Vagina (tissue), 2 donors: ENCODE data around the gene POLR3H. TPM values are rescaled to one million over a fixed set of nuclear protein-coding genes. Genes with fewer than 3 reads are reported as not detected.

Source experiments
- DNase-seq, 2 donors: peaks; one replicate each; pipeline ENCODE4 v3.0.0-alpha.2; 2017; ENCODE audit errors: extremely low spot score in 2 of 2
- H3K27ac ChIP-seq: fragments of 200-600 bp; sonication (generic); one replicate; pipeline ENCODE4 v1.5.1; 2019
- H3K27me3 ChIP-seq: fragments of 200-600 bp; sonication (generic); one replicate; pipeline ENCODE4 v1.5.1; 2019
- H3K36me3 ChIP-seq, 2 donors: fragments of 200-600 bp; sonication (generic); one replicate each; pipeline ENCODE4 v1.5.1; 2017 to 2019
- H3K4me1 ChIP-seq: fragments of 200-600 bp; sonication (generic); one replicate; pipeline ENCODE4 v1.5.1; 2019
- H3K4me3 ChIP-seq, 2 donors: fragments of 200-600 bp; sonication (generic); 1 replicate in 1 of 2; 2 replicates in 1 of 2; pipeline ENCODE4 v1.5.1; 2016 to 2019
- H3K9me3 ChIP-seq: fragments of 200-600 bp; sonication (generic); one replicate; pipeline ENCODE4 v1.5.1; 2019
- POLR2A ChIP-seq, 2 donors: fragments of 450-650 bp; IDR thresholded peaks; one replicate each; pipeline ENCODE4 v1.6.1; 2017; ENCODE audit warnings: antibody characterized with exemption in 2 of 2, mild to moderate bottlenecking in 2 of 2, moderate library complexity in 2 of 2
- POLR2AphosphoS5 ChIP-seq, 2 donors: sonication (generic); formaldehyde crosslinking; IDR thresholded peaks; one replicate each; pipeline ENCODE4 v1.9.0; 2017; ENCODE audit warnings: antibody characterized with exemption in 2 of 2, mild to moderate bottlenecking in 2 of 2, low read depth in 1 of 2; ENCODE audit not compliant: insufficient read depth in 1 of 2
- intact Hi-C: fragments of 100-400 bp; cut with DNase I; formaldehyde crosslinking; loops from one replicate; pipeline ENCODE4 v1.15.1; 2023
- total RNA-seq: library from RNA; depleted of rRNA; stranded (reverse); fragments of >200 nt; gene quantifications from one replicate; pipeline ENCODE4 v1.2.3, GENCODE V29; 2016
- TF ChIP-seq, protein P1 (sequence below), 3 experiments: fragments of 450-650 bp in 2 of 3; fragments of 200-600 bp in 1 of 3; sonication (generic) in 1 of 3; IDR thresholded peaks; one replicate each; pipeline ENCODE4 v1.5.1; 2017 to 2019; ENCODE audit warnings: antibody characterized with exemption in 3 of 3, mild to moderate bottlenecking in 2 of 3, moderate library complexity in 2 of 3

The POLR3H gene
- total RNA-seq, 1 donor from 2014 or later = 21.4 TPM

DNA sequence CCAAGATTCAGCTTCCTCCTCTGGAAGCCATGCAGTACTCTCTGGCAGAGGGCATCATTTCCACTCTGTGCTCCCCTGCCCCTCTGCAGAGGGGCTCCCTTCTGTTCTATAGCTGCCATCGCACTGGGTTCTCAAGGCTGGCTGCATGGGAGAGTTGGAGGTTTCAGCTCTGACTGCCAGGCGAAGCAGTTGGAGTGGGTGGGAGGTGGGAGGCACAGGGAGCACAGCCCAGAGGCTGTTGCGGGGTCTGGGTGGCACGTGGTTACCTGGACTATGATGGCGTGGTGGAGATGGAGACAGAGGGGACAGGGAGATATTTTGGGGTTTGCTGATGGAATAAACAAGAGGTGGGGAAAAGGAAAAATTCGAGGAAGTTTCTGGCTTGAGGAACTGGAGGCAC is 40.6 kb upstream of the POLR3H start:
- H3K27ac ChIP-seq = no peak overlapping the region
- peaks cover 0 to 31% of the 10 kb centered on the region in 2 donors for H3K36me3 ChIP-seq

DNA sequence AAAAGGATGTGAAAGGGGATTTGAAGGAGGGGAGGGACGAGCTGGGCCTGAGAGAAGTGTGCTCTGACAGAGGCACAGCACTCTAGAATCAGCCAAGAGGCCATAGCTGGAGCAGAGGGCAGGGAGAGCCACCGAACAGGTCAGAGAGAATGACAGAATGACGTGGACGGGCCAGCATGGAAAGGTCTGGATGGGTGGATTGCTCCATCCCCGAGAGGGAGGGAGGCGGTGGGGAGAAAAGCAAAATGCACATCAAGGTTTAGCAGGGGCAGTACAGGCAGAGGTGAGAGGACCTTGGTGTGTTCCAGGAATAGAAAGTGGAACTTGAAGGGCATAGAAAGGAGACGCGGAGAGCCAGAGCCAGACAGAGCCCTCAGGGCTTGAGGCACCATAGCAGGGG is 38.4 kb upstream of the POLR3H start:
- no peak for DNase-seq
- Histone ChIP-seq H3K27me3 (no peaks in the 10 kb centered on the region), H3K36me3 (peaks cover 0 to 32% of the 10 kb centered on the region in 2 donors), H3K4me3 (no peak overlapping the region), H3K27ac (no peak overlapping the region), H3K9me3 (no peaks in the 10 kb centered on the region), H3K4me1 (peaks cover 2% of the 10 kb centered on the region)
- no peak for TF ChIP-seq POLR2A (IDR thresholded peaks at IDR 0.05)
- TF ChIP-seq, protein P1, sequence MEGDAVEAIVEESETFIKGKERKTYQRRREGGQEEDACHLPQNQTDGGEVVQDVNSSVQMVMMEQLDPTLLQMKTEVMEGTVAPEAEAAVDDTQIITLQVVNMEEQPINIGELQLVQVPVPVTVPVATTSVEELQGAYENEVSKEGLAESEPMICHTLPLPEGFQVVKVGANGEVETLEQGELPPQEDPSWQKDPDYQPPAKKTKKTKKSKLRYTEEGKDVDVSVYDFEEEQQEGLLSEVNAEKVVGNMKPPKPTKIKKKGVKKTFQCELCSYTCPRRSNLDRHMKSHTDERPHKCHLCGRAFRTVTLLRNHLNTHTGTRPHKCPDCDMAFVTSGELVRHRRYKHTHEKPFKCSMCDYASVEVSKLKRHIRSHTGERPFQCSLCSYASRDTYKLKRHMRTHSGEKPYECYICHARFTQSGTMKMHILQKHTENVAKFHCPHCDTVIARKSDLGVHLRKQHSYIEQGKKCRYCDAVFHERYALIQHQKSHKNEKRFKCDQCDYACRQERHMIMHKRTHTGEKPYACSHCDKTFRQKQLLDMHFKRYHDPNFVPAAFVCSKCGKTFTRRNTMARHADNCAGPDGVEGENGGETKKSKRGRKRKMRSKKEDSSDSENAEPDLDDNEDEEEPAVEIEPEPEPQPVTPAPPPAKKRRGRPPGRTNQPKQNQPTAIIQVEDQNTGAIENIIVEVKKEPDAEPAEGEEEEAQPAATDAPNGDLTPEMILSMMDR (IDR thresholded peaks at IDR 0.05) = no peak
- no peak for TF ChIP-seq POLR2AphosphoS5 (IDR thresholded peaks at IDR 0.05; ENCODE audit: insufficient read depth in 1 of 2, low read depth in 1 of 2)
- intact Hi-C loops = no loop called here

More for the DNA sequence above, 40.6 kb upstream of the POLR3H start:
- no peaks in the 10 kb centered on the region for H3K9me3 ChIP-seq
- DNase-seq = no peak
- intact Hi-C loops = loop anchor here (5.0 kb wide), 1 partner anchor 43 kb away; the partner anchor contains the start of gene POLR3H
- H3K4me3 ChIP-seq = no peak overlapping the region
- no peak for TF ChIP-seq POLR2A (IDR thresholded peaks at IDR 0.05)
- no peak for TF ChIP-seq POLR2AphosphoS5 (IDR thresholded peaks at IDR 0.05; ENCODE audit: insufficient read depth in 1 of 2, low read depth in 1 of 2)
- TF ChIP-seq, protein P1 (IDR thresholded peaks at IDR 0.05) = no peak
- H3K4me1 ChIP-seq = peaks cover 19% of the 10 kb centered on the region
- H3K27me3 ChIP-seq = no peaks in the 10 kb centered on the region

DNA sequence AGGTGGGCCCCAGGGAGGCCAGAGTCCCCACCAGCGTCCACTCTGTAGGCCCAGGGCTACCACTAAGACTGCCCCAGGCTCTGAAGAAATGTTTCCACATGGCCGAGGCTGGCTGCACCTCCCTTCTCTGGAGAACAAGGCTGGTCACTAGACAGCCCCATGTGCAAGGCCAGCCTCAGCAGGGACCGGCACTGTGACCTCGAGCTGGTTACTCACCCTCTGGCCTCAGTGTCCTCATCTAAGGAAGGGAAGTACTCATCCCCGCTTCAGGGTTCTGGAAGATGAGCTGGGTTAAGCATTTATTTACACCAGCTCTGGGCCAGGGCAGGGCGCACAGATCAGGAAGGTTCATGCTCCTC is 35.7 kb upstream of the POLR3H start:
- DNase-seq = no peak
- intact Hi-C loops = no loop called here
- Histone ChIP-seq H3K9me3 (no peaks in the 10 kb centered on the region), H3K36me3 (peaks cover 0 to 37% of the 10 kb centered on the region in 2 donors), H3K4me1 (peaks cover 7% of the 10 kb centered on the region), H3K27ac (no peak overlapping the region), H3K4me3 (no peak overlapping the region), H3K27me3 (no peaks in the 10 kb centered on the region)
- TF ChIP-seq POLR2A (IDR thresholded peaks at IDR 0.05) (no peak), POLR2AphosphoS5 (IDR thresholded peaks at IDR 0.05; ENCODE audit: insufficient read depth in 1 of 2, low read depth in 1 of 2) (no peak)
- TF ChIP-seq, protein P1 (IDR thresholded peaks at IDR 0.05) = no peak

DNA sequence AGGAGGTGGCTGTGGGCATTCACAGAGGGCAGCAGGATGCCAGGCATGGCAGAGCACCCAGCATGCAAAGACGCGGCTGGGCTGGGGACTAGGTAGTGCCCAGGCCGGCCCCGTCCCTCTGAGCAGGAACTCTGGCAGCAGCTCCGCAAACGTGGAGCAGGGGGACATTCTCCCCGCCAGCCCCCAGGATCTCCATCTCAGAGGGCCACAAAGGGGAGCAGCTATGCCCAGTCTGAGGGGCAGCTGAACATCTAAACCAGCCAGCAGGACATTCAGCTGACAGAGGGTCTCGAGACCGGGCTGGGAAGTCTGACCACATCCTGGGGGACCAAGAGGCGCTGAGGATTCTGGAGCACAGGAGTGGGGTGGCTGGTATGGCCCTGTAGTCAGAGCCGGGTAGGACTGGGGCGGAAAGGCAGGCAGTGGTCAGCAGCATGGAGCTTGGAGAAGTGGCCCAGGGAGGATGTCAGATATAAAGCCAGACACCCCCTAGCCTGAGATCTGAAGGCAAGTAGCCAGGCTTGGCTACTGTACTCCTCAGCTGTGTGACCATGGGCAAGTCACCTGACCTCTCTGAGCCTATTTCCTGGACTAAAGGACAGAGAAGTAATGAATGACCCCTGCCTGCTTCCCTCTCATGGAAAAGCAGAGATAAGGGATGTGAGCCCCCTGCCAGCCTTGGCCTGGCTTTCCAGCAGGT is 35.2 kb upstream of the POLR3H start:
- no peak for DNase-seq
- Histone ChIP-seq H3K9me3 (no peaks in the 10 kb centered on the region), H3K4me3 (no peak overlapping the region), H3K27ac (no peak overlapping the region), H3K4me1 (peaks cover 11% of the 10 kb centered on the region), H3K36me3 (peaks cover 0 to 33% of the 10 kb centered on the region in 2 donors), H3K27me3 (no peaks in the 10 kb centered on the region)
- intact Hi-C loops = no loop called here
- TF ChIP-seq POLR2AphosphoS5 (IDR thresholded peaks at IDR 0.05; ENCODE audit: insufficient read depth in 1 of 2, low read depth in 1 of 2) (no peak), POLR2A (IDR thresholded peaks at IDR 0.05) (no peak)
- TF ChIP-seq, protein P1 (IDR thresholded peaks at IDR 0.05) = no peak

DNA sequence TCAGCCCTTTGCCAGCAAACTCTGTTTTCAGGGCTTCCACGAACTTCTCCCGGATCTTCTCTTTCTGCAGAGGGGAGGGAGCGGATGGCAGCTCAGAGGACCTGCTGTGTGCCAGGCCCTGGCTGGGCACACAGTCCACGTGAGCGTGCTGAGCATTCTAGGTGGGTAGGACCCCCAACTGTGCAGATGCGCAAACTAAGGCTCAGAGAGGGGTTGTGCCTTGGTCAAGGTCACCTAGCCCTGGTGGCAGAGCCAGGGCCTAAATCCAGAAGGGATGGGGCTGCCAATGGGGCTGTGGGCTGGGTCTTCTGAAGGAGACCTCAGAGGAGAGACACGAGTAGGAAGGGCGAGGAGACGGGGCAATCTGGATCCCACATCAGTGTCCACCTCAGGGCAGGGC is 34.5 kb upstream of the POLR3H start:
- TF ChIP-seq, protein P1 (IDR thresholded peaks at IDR 0.05) = no peak
- TF ChIP-seq POLR2AphosphoS5 (IDR thresholded peaks at IDR 0.05; ENCODE audit: insufficient read depth in 1 of 2, low read depth in 1 of 2) (no peak), POLR2A (IDR thresholded peaks at IDR 0.05) (no peak)

More for the DNA sequence above, 34.5 kb upstream of the POLR3H start:
- intact Hi-C loops = no loop called here
- DNase-seq = no peak
- H3K27me3 ChIP-seq = no peaks in the 10 kb centered on the region
- H3K27ac ChIP-seq = no peak overlapping the region
- H3K9me3 ChIP-seq = no peaks in the 10 kb centered on the region
- H3K4me3 ChIP-seq = no peak overlapping the region
- H3K36me3 ChIP-seq = peaks cover 0 to 26% of the 10 kb centered on the region in 2 donors
- H3K4me1 ChIP-seq = peaks cover 11% of the 10 kb centered on the region
